Effector CD4-positive, alpha-beta T cell (primary cell): ENCODE data around the gene UCP2.
"Not testable (repeated sequence)": the region's sequence is repeated elsewhere in the genome, so short reads cannot be mapped to it uniquely, and the experiment has no call there.

Experiments used
- DNase-seq: peaks from one replicate; pipeline ENCODE4 v3.0.0-alpha.2; 2020

Gene UCP2

DNA sequence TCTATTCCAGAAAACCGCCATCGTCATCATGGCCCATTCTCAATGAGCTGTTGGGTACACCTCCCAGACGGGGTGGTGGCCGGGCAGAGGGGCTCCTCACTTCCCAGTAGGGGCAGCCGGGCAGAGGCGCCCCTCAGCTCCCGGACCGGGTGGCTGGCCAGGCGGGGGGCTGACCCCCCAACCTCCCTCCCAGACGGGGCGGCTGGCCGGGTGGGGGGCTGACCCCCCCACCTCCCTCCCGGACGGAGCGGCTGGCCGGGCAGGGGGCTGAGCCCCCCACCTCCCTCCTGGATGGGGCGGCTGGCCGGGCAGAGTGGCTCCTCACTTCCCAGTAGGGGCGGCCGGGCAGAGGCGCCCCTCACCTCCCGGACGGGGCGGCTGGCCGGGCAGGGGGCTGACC, 46.6 kb downstream of the UCP2 start:
- not testable (repeated sequence) for DNase-seq

DNA sequence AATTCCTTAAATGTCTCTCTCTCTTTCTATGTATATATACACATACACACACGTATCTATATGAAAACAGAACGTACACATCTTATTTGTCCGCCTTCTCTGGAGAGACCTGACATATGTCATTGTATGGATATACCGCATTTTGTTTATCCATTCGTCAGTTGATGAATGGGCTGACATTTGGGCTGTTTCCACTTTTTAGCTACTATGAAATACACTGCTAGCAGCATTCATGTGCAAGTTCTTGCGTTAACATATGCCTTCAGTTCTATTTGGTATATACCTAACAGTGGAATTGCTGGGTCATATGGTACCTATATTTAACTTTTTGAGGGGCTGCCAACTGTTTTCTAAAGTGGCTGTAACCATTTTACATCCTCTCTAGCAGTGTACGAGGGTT, 49.9 kb downstream of the UCP2 start:
- DNase-seq, result no peak

DNA sequence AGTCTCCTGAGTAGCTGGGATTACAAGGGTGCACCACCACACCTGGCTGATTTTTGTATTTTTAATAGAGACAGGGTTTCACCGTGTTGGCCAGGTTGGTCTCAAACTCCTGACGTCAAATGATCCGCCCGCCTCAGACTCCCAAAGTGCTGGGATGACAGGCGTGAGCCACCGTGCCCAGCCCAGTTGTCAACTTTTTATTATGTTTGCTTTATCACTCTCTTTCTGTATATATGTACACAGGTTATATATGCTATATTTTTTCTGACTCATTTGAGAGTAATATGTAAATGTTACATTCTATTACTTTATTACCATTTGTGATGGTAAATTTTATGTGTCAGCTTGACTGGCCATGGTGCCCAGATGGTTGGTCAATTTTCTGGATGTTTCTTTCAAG, 50.7 kb downstream of the UCP2 start:
- DNase-seq, result no peak

DNA sequence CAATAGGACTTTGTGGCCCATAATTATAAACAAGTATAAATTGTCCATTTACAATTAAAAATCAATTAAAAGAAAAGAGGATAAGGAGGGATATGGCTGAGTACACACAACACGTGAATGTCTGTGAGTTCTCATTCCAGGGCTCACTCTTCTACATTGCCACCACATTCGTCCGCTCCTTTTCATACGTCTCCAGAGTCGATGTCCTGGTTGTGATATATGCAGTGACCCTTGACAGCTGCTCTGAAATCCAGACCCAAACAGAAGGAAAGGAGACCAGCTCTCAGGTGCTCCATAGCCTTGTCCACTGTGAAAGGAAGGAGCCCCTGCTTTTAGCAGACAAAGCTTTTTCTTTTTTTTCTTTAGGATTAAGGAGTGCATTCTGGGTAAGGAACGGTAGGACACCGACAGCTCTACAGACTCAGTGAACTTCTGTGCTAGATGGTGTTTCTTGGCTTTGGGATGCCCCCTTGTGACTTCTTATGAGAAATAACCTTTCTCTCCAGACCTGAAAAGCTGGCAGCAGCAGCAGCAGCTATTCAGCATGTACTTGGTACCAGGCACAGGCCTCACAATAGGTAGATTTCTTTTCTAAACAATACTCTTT, 51.5 kb downstream of the UCP2 start:
- DNase-seq, result no peak

DNA sequence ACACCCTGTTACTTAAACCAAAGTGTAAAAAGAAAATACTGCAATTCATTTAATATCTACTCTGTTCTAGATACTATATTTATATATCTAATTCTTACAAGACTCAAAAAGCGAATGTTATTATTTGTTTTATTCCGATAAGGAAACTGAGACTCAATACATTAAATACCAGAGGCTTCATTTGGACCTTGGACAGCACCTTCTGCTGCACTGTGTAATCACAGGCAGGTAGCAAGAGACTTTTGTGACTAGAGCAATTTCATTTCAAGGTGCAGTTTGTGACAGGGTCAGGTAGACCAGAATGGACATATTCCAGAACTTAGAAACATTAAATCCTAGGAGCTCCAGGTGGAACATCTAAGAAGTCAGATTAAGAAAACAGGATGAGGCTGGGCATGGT, 53.3 kb downstream of the UCP2 start:
- DNase-seq, result no peak
